Common myeloid progenitor, CD34-positive (primary cell): ENCODE data around the gene FAM210A.
"Not testable (repeated sequence)": the region's sequence is repeated elsewhere in the genome, so short reads cannot be mapped to it uniquely, and the experiment has no call there.

ENCODE experiments used
- CTCF ChIA-PET: fragments of 350-600 bp; sonication (Branson Sonifier 250); formaldehyde crosslinking; loops from one replicate; lab custom pipeline; 2021; ENCODE audit warnings: antibody characterized with exemption; lab: Charles Lee
- POLR2A ChIA-PET: fragments of 350-600 bp; sonication (Branson Sonifier 250); formaldehyde crosslinking; loops from one replicate; lab custom pipeline; 2021; ENCODE audit warnings: antibody characterized with exemption; lab: Charles Lee
- DNase-seq, 3 donors: peaks; one replicate each; pipeline versions ENCODE4 v3.0.0 to v3.0.0-alpha.2; 2013
- H3K27ac ChIP-seq, 2 experiments: 1 replicate in 1 of 2; 2 replicates in 1 of 2; pipeline ENCODE4 v1.7.0; 2013; ENCODE audit warnings: inconsistent platforms in 2 of 2, low read length in 2 of 2, mild to moderate bottlenecking in 2 of 2, low read depth in 1 of 2, moderate library complexity in 1 of 2; ENCODE audit not compliant: severe bottlenecking in 2 of 2, insufficient read depth in 1 of 2, poor library complexity in 1 of 2
- H3K27me3 ChIP-seq, 5 experiments: replicated peaks in 2 of 5; 1 replicate in 3 of 5; 2 replicates in 2 of 5; pipeline versions ENCODE4 v1.6.1 to v1.7.0; 2013; ENCODE audit warnings: low read length in 4 of 5, mild to moderate bottlenecking in 2 of 5, moderate library complexity in 2 of 5, inconsistent platforms in 1 of 5; ENCODE audit not compliant: insufficient read depth in 5 of 5, control insufficient read depth in 4 of 5
- H3K36me3 ChIP-seq, 4 experiments: 1 replicate in 2 of 4; 2 replicates in 2 of 4; pipeline versions ENCODE4 v1.6.1 to v1.7.0; 2013; ENCODE audit warnings: low read length in 3 of 4, control low read depth in 1 of 4, mild to moderate bottlenecking in 1 of 4; ENCODE audit not compliant: control insufficient read depth in 4 of 4, insufficient read depth in 4 of 4
- H3K4me1 ChIP-seq, 4 experiments: 1 replicate in 3 of 4; 2 replicates in 1 of 4; pipeline versions ENCODE4 v1.6.1 to v1.7.1; 2013; ENCODE audit warnings: low read length in 3 of 4, mild to moderate bottlenecking in 3 of 4, control low read depth in 1 of 4, inconsistent platforms in 1 of 4, moderate library complexity in 1 of 4; ENCODE audit not compliant: control insufficient read depth in 4 of 4, insufficient read depth in 4 of 4; ENCODE audit errors: control extremely low read depth in 1 of 4
- H3K4me3 ChIP-seq, 7 experiments: 1 replicate in 4 of 7; 2 replicates in 3 of 7; pipeline versions ENCODE4 v1.5.1 to v1.7.0; 2013; ENCODE audit warnings: mild to moderate bottlenecking in 7 of 7, low read length in 6 of 7, moderate library complexity in 6 of 7, inconsistent platforms in 2 of 7, low read depth in 2 of 7, control low read depth in 1 of 7; ENCODE audit not compliant: insufficient read depth in 4 of 7, control insufficient read depth in 1 of 7; ENCODE audit errors: extremely low read depth in 1 of 7
- H3K9me3 ChIP-seq, 5 experiments: 1 replicate in 4 of 5; 2 replicates in 1 of 5; pipeline versions ENCODE4 v1.6.1 to v1.7.1; 2013; ENCODE audit warnings: low read length in 4 of 5, mild to moderate bottlenecking in 2 of 5, inconsistent platforms in 1 of 5, low read depth in 1 of 5, moderate library complexity in 1 of 5; ENCODE audit not compliant: control insufficient read depth in 4 of 5, insufficient read depth in 2 of 5; ENCODE audit errors: control extremely low read depth in 1 of 5
- WGBS: methylation state at CpG from one replicate; pipeline ENCODE4 v1.1.5; 2013; ENCODE audit not compliant: insufficient coverage; 5-methylcytosine and 5-hydroxymethylcytosine counted together

Gene FAM210A

GRCh38 chr18:13712400-13713131 lies 13.8 kb downstream of the FAM210A start:
- ChIA-PET POLR2A (interaction anchor here (0.6 kb wide), 1 partner anchor 65 kb away, joined by 4 read pairs; no protein-coding TSS in a partner anchor), CTCF (interaction anchor here (1.2 kb wide), 1 partner anchor 13 kb away, joined by 4 read pairs; the partner anchor contains the start of genes FAM210A and RNMT)
- WGBS: 92% methylated on average over 8 of the region's 8 CpGs
- no peaks in the 10 kb centered on the region for H3K4me1 ChIP-seq
- DNase-seq: no peak
- H3K27me3 ChIP-seq: no peaks in the 10 kb centered on the region
- H3K27ac ChIP-seq: no peak overlapping the region
- peaks cover 0 to 13% (median 2%) of the 10 kb centered on the region in 5 experiments for H3K9me3 ChIP-seq
- peaks cover 0 to 8% (median 3%) of the 10 kb centered on the region in 4 experiments for H3K36me3 ChIP-seq
- no peak overlapping the region for H3K4me3 ChIP-seq

- H3K4me1 ChIP-seq: no peaks in the 10 kb centered on the region
- no peak overlapping the region for H3K27ac ChIP-seq
- peaks cover 0 to 7% (median 2%) of the 10 kb centered on the region in 4 experiments for H3K36me3 ChIP-seq
- ChIA-PET CTCF (no interaction called here), POLR2A (no interaction called here)
- H3K27me3 ChIP-seq: no peaks in the 10 kb centered on the region
- WGBS: 96% methylated on average over 4 of the region's 6 CpGs
- no peak overlapping the region for H3K4me3 ChIP-seq
- DNase-seq: no peak
- peaks cover 1 to 27% (median 6%) of the 10 kb centered on the region in 5 experiments for H3K9me3 ChIP-seq
Observed at GRCh38 chr18:13710414-13710831, 15.9 kb downstream of the FAM210A start.

- no peaks in the 10 kb centered on the region for H3K4me1 ChIP-seq
- CTCF ChIA-PET: no interaction called here
- POLR2A ChIA-PET: no interaction called here
- no peak overlapping the region for H3K27ac ChIP-seq
- peaks cover 0 to 10% (median 7%) of the 10 kb centered on the region in 4 experiments for H3K36me3 ChIP-seq
- no CpG with 5 or more reads among the region's 1 CpG for WGBS
- peak in 2 of 3 donors; percentile 46 to 47 for DNase-seq
- H3K4me3 ChIP-seq: no peak overlapping the region
- peaks cover 12 to 78% (median 31%) of the 10 kb centered on the region in 5 experiments for H3K9me3 ChIP-seq
- H3K27me3 ChIP-seq: no peaks in the 10 kb centered on the region
Observed at GRCh38 chr18:13703899-13704298, 22.5 kb downstream of the FAM210A start.

- CTCF ChIA-PET: no interaction called here
- Histone ChIP-seq H3K27me3 (no peaks in the 10 kb centered on the region), H3K4me1 (no peaks in the 10 kb centered on the region), H3K36me3 (peaks cover 0 to 8% (median 3%) of the 10 kb centered on the region in 4 experiments), H3K27ac (no peak overlapping the region), H3K9me3 (peaks cover 14 to 65% (median 33%) of the 10 kb centered on the region in 5 experiments), H3K4me3 (no peak overlapping the region)
- no peak for DNase-seq
- POLR2A ChIA-PET: no interaction called here
- WGBS: 100% methylated on average over 1 of the region's 1 CpG
Observed at GRCh38 chr18:13700153-13700552, 26.2 kb downstream of the FAM210A start.

GRCh38 chr18:13696961-13697360 lies 29.4 kb downstream of the FAM210A start:
- no peaks in the 10 kb centered on the region for H3K27me3 ChIP-seq
- no CpG with 5 or more reads among the region's 3 CpGs for WGBS
- peaks cover 8 to 40% (median 21%) of the 10 kb centered on the region in 5 experiments for H3K9me3 ChIP-seq
- DNase-seq: no peak
- H3K4me3 ChIP-seq: no peak overlapping the region
- H3K27ac ChIP-seq: no peak overlapping the region
- ChIA-PET POLR2A (interaction anchor here (0.6 kb wide), 1 partner anchor 90 kb away, joined by 3 read pairs; no protein-coding TSS in a partner anchor), CTCF (no interaction called here)
- H3K4me1 ChIP-seq: no peaks in the 10 kb centered on the region
- peaks cover 0 to 4% (median under 1%) of the 10 kb centered on the region in 4 experiments for H3K36me3 ChIP-seq

GRCh38 chr18:13695337-13695736 lies 31.0 kb downstream of the FAM210A start:
- H3K27ac ChIP-seq, H3K4me1 ChIP-seq, POLR2A ChIA-PET, H3K4me3 ChIP-seq, H3K36me3 ChIP-seq, H3K27me3 ChIP-seq, CTCF ChIA-PET, DNase-seq: not testable (repeated sequence)
- H3K9me3 ChIP-seq: peaks cover 6 to 25% (median 10%) of the 10 kb centered on the region in 5 experiments
- no CpG with 5 or more reads among the region's 5 CpGs for WGBS

GRCh38 chr18:13690060-13690459 lies 36.3 kb downstream of the FAM210A start:
- H3K4me1 ChIP-seq, H3K27me3 ChIP-seq, POLR2A ChIA-PET, DNase-seq, H3K4me3 ChIP-seq, H3K27ac ChIP-seq: not testable (repeated sequence)
- CTCF ChIA-PET: interaction anchor here (1.3 kb wide), 1 partner anchor 61 kb away, joined by 3 read pairs; no protein-coding TSS in a partner anchor
- H3K9me3 ChIP-seq: peaks cover 0 to 18% (median 3%) of the 10 kb centered on the region in 5 experiments
- WGBS: 96% methylated on average over 9 of the region's 9 CpGs
- H3K36me3 ChIP-seq: peaks cover 0 to 12% (median 1%) of the 10 kb centered on the region in 4 experiments
